ENCODE data around the gene TNFSF15.

TNFSF15 gene

GRCh38 chr9:114824110-114824509 is 18.3 kb upstream of the TNFSF15 start:
- DNase-seq = no peak

- DNase-seq = no peak
Observed at GRCh38 chr9:114823441-114823840, 17.6 kb upstream of the TNFSF15 start.

GRCh38 chr9:114822708-114823107 is 16.9 kb upstream of the TNFSF15 start:
- DNase-seq = no peak

- DNase-seq = no peak
Observed at GRCh38 chr9:114820776-114821501, 15.1 kb upstream of the TNFSF15 start.

- no peak for DNase-seq
Observed at GRCh38 chr9:114818178-114818577, 12.3 kb upstream of the TNFSF15 start.

GRCh38 chr9:114813717-114814418 is 8.0 kb upstream of the TNFSF15 start:
- no peak for DNase-seq

GRCh38 chr9:114811966-114812636 is 6.3 kb upstream of the TNFSF15 start:
- peak in 1 of 3 experiments; percentile 31 for DNase-seq

GRCh38 chr9:114811301-114811700 is 5.5 kb upstream of the TNFSF15 start:
- peak in 1 of 3 experiments; percentile 29 for DNase-seq

GRCh38 chr9:114810614-114811013 is 4.8 kb upstream of the TNFSF15 start:
- no peak for DNase-seq

- DNase-seq = no peak
Observed at GRCh38 chr9:114806526-114806900, 674 bp upstream of the TNFSF15 start.

- no peak for DNase-seq
Observed at GRCh38 chr9:114804505-114804904, 1.3 kb downstream of the TNFSF15 start.

GRCh38 chr9:114803479-114804265 is 2.2 kb downstream of the TNFSF15 start:
- DNase-seq = no peak

- DNase-seq = peak in 1 of 3 experiments; percentile 4
Observed at GRCh38 chr9:114799925-114800324, 5.9 kb downstream of the TNFSF15 start.

GRCh38 chr9:114799441-114799840 is 6.4 kb downstream of the TNFSF15 start:
- DNase-seq = peak in 1 of 3 experiments; percentile 16

- peak in 2 of 3 experiments; percentile 7 to 51 for DNase-seq
Observed at GRCh38 chr9:114798780-114799427, 6.9 kb downstream of the TNFSF15 start.

- DNase-seq = no peak
Observed at GRCh38 chr9:114798101-114798500, 7.7 kb downstream of the TNFSF15 start.

- DNase-seq = no peak
Observed at GRCh38 chr9:114792396-114792795, 13.4 kb downstream of the TNFSF15 start.

GRCh38 chr9:114791736-114792135 is 14.1 kb downstream of the TNFSF15 start:
- no peak for DNase-seq

- no peak for DNase-seq
Observed at GRCh38 chr9:114791312-114791711, 14.5 kb downstream of the TNFSF15 start.

- DNase-seq = no peak
Observed at GRCh38 chr9:114790521-114790920, 15.3 kb downstream of the TNFSF15 start.

- no peak for DNase-seq
Observed at GRCh38 chr9:114789006-114789405, 16.8 kb downstream of the TNFSF15 start.

- DNase-seq = no peak
Observed at GRCh38 chr9:114787781-114788498, 17.9 kb downstream of the TNFSF15 start.
